HG03520 (cell line): Measurements from ENCODE around the gene MOV10.

Experiments used
- ATAC-seq: cut with Tn5 transposase; IDR thresholded peaks from one replicate; pipeline ENCODE4 v1.9.1; 2021; ENCODE audit warnings: mild to moderate bottlenecking, moderate library complexity; ENCODE audit not compliant: unreplicated experiment

Gene MOV10

GRCh38 chr1:112698366-112699310 lies 24.2 kb downstream of the MOV10 start:
- ATAC-seq = no peak

DNA sequence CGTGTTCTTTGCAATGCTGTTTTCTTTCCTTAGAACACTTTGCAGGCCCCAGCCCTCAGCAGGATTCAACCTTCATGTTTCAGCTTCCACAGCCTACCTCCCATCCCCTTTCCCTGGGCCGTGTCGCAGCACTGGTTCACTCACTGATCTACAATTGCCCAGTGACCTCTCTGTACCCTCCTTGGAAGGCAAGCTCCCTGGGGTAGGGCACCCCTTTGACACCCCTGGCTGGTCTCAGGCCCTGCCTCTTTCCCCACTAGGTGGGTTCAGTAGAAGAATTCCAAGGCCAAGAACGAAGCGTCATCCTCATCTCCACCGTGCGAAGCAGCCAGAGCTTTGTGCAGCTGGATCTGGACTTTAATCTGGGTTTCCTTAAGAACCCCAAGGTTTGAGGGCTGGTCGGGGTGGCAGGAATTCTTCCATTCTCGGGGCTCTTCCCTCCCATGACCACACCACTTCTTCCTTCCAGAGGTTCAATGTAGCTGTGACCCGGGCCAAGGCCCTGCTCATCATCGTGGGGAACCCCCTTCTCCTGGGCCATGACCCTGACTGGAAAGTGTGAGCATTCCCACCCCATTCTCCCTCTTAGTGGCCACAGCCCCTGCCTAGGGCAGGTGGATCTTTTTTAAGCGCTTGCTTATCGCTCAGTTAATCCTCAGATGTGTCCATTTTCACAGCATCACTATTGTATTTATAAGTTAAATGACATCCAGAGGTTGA lies 25.1 kb downstream of the MOV10 start:
- no peak for ATAC-seq

GRCh38 chr1:112700290-112701226 lies 26.1 kb downstream of the MOV10 start:
- no peak for ATAC-seq

DNA sequence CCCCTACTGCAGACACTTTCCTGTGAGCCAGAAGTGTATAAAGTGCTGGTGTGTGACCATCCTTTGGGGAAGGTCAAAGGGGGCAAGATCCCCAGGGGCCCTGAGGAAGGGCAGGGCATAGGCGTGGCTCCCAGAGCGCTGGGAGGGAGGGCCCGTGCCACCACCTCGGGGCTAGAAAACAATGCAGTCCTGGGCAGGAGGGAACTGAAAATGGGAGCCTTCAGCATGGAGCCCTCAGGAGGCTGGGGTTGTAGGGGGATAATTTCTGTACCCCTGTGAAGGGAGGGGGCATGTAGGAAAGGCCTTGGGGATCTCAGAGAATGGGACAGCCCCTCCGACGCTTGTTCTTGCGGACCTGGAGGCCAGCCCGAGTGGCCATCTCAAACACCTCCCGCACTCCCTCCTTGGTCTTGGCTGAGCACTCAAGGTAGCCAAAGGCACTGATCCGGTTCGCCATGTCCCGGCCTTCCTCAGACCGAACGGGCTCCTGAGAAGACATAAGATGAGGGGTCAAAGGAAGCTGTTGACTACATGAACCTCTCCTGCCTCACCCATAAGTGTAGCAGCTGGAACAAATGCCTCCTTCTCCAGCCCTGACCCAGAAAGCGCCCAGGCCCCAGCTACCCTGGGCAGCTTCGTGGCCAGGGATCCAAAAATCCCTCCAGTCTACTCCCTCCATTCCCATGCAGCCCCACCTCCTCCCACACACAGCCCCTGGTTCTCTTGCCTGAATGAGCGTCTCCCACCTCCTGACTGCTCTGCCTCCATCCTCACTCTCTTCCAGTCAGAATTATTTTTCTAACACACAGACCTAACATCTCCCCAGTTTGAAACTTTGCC lies 27.0 kb downstream of the MOV10 start:
- ATAC-seq = no peak

GRCh38 chr1:112702067-112702395 lies 27.6 kb downstream of the MOV10 start:
- ATAC-seq = no peak

- no peak for ATAC-seq
Measured at GRCh38 chr1:112702420-112703261, 28.2 kb downstream of the MOV10 start.

- ATAC-seq = no peak
Measured at GRCh38 chr1:112703706-112704105, 29.2 kb downstream of the MOV10 start.

DNA sequence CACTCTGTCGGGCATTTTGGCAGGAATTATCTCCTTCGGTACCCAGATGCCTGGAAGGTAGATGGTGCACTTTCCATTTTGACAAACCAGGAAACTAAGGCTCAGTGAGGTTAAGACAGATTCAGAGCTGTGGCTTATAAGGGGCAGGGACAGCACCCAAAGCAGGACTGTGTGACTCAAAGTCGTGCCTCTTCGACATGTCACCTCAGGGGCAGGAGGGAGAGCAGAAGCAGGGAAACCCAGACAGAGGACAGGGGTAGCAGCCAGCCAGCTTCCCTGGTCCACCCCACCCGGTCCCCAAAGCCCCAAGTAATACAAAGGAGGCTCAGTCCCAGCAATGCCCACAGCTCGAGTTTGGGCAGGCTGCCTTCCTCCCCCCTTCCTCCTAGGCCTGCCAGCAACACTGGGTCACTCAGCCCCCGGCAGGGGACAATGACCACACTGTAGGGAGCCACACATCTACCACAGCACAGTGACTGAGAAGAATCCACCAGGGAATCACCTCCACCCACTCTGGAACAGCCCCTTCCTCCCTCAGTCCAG lies 30.0 kb downstream of the MOV10 start:
- ATAC-seq = no peak

GRCh38 chr1:112704934-112705627 lies 30.6 kb downstream of the MOV10 start:
- peak; percentile 57 for ATAC-seq

GRCh38 chr1:112706505-112707220 lies 32.2 kb downstream of the MOV10 start, which contains the start of gene RHOC:
RHOC (minus strand) TSS chr1:112707127; CDS start chr1:112703799, 3,328 bp downstream.
- ATAC-seq = peak; percentile 53

DNA sequence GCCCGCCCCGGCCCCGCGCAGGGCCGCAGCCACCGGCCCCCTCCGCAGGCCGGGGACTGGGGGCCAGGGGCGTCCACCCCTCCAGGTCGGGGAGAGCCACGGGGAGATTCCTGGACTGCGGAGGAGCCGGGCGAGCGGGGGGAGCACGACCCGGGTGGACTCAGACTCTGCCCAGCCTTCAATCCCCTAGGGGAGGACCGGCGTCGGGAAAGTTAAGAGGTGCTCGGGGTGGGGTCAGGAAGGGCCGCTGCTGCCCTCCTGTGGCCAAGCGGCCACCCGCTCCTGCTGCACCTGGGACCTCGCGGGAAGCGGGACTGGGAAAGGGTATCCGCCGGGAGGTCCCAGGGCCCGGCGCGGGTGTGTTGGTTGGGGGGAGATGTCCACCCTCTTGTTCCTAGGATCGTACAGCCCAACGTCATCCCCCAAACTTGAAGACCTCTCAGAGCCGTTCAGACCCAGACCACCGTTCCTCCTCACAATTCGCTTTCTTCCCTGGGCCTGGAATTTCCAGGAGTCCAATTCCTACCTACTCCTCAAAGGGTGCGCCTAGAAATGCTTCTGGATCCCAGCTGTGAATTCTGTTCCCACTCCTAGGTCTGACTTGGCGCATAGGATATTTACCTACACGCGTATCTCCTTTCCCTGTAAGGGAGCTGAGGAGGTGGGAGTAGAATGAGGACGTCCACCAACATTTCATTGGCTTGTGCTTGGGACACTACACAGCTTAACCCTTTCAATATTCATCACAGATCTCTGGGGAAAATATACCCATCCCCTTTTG lies 33.0 kb downstream of the MOV10 start:
- ATAC-seq = peak; percentile 53

- no peak for ATAC-seq
Measured at GRCh38 chr1:112708002-112708448, 33.6 kb downstream of the MOV10 start.

GRCh38 chr1:112708489-112708888 lies 34.0 kb downstream of the MOV10 start:
- ATAC-seq = no peak

DNA sequence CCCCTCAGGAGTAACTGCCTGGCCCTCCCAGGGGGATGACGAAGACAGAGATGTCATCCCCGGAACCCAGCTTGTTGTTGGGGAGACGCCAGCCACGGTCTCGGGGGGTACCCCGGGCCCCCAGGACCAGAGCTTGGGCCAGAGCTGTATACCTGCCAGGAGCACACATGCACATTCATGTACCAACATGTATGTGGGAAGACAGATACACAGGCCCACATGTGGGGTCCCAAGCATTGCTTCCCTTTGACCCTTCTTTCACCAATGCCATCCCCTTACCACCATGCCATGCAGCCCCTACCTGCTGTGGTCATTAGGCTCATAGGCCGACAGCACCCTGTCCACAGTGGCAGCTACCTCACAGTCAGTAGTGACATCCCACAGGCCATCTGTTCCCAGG lies 35.7 kb downstream of the MOV10 start:
- ATAC-seq = no peak

GRCh38 chr1:112710586-112710985 lies 36.1 kb downstream of the MOV10 start:
- ATAC-seq = no peak

DNA sequence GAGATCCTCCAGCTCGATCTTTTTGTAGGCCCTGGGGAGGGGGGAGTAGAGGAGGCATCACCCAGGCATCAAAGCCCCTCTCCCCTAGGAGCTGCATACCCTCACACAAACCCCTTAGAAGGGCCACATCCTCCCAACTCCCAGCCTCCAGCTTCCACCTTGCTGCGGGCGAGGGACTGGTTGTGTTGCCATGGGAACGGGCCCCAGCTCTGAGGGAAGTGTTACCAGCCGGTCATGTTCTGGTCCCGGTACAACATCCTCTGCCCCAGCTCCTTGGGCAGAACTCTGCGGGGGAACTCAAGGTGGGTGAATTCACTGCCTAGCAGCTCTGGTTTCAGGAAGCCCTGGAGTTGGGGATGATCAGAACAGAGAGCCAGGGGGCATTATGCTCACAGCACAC lies 36.6 kb downstream of the MOV10 start:
- no peak for ATAC-seq

GRCh38 chr1:112711670-112712069 lies 37.2 kb downstream of the MOV10 start:
- ATAC-seq = no peak
